ENCODE results near the gene CLDN9. TPM values are rescaled to one million over a fixed set of nuclear protein-coding genes. Genes with fewer than 3 reads are reported as not detected.
A peak's percentile ranks its signal among the peaks of the same experiment; 100 is the strongest.

The CLDN9 gene
- total and polyA plus RNA-seq, 9 of the 15 experiments (the other 6 are each of a cell fraction or from before 2014, with no cell fraction given) = 0.12 to 0.44 (median 0.22) TPM; not detected in 4

DNA sequence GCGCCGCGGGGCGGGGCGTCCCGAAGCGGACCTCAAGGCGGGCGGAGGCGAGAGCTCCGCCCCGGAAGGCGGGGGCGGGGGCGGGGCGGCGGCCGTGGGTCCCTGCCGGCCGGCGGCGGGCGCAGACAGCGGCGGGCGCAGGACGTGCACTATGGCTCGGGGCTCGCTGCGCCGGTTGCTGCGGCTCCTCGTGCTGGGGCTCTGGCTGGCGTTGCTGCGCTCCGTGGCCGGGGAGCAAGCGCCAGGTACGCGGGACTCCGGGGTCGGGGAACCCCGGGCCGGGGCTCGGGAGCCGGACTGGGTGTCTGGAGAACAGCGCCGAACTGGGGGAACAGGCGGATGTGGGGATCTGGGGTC lies 7.5 kb downstream of the CLDN9 start, which contains the start of gene TNFRSF12A (continued):
- TF ChIP-seq JUND (IDR thresholded peaks at IDR 0.05; ENCODE audit: borderline replicate concordance, low read depth, low read length) (no peak), JUND (tag; IDR thresholded peaks at IDR 0.05; ENCODE audit: borderline replicate concordance, low read depth, low read length) (no peak), TAF15 (IDR thresholded peaks at IDR 0.05; ENCODE audit: low read depth, low read length) (no peak), ZBTB17 (CRISPR knock-in tag; IDR thresholded peaks at IDR 0.05) (peak; percentile 46; the same call in 1 of the 2 replicates), PML (IDR thresholded peaks at IDR 0.05; ENCODE audit: low read length) (peak; percentile 34; the same call in 1 of the 2 replicates), ILK (tag; IDR thresholded peaks at IDR 0.05; ENCODE audit: borderline replicate concordance, low read depth) (no peak), SMAD1 (IDR thresholded peaks at IDR 0.05; ENCODE audit: low read depth, low read length, partially characterized antibody) (peak; percentile 87), CBFA2T3 (IDR thresholded peaks at IDR 0.05) (no peak), PHF21A (IDR thresholded peaks at IDR 0.05; ENCODE audit: borderline replicate concordance, low read depth) (no peak), MAZ (CRISPR knock-in tag; conservative IDR thresholded peaks at IDR 0.05 in 1 of 2, IDR thresholded peaks at IDR 0.05 in 1 of 2) (peak in 1 of 2 experiments; percentile 19; a peak in 1 of 4 replicates), SAFB (IDR thresholded peaks at IDR 0.05; ENCODE audit: borderline replicate concordance, low read depth, low read length) (no peak), SNRNP70 (optimal IDR thresholded peaks at IDR 0.05; ENCODE audit: low read depth, low read length) (no peak), CBX8 (IDR thresholded peaks at IDR 0.05; ENCODE audit: borderline replicate concordance, extremely low read depth, low read depth, low read length, poor library complexity, severe bottlenecking) (no peak), PRPF4 (IDR thresholded peaks at IDR 0.05; ENCODE audit: insufficient read depth, low read depth, low read length, poor library complexity, severe bottlenecking) (peak; percentile 47), ZNF124 (CRISPR knock-in tag; IDR thresholded peaks at IDR 0.05) (no peak), MCM3 (IDR thresholded peaks at IDR 0.05) (no peak), HMGN3 (IDR thresholded peaks at IDR 0.05; ENCODE audit: borderline replicate concordance, extremely low read depth, insufficient read length, low read depth, low read length) (no peak), ZNF146 (CRISPR knock-in tag; IDR thresholded peaks at IDR 0.05; ENCODE audit: unreplicated experiment) (peak; percentile 23), STAT6 (CRISPR knock-in tag; IDR thresholded peaks at IDR 0.05) (no peak), SAP30 (IDR thresholded peaks at IDR 0.05; ENCODE audit: borderline replicate concordance, insufficient read depth, low read depth, low read length, poor library complexity, severe bottlenecking) (peak; percentile 57)
- TF ChIP-seq, protein P1, sequence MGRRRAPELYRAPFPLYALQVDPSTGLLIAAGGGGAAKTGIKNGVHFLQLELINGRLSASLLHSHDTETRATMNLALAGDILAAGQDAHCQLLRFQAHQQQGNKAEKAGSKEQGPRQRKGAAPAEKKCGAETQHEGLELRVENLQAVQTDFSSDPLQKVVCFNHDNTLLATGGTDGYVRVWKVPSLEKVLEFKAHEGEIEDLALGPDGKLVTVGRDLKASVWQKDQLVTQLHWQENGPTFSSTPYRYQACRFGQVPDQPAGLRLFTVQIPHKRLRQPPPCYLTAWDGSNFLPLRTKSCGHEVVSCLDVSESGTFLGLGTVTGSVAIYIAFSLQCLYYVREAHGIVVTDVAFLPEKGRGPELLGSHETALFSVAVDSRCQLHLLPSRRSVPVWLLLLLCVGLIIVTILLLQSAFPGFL (CRISPR knock-in tag; IDR thresholded peaks at IDR 0.05) = no peak
- TF ChIP-seq, protein P2, sequence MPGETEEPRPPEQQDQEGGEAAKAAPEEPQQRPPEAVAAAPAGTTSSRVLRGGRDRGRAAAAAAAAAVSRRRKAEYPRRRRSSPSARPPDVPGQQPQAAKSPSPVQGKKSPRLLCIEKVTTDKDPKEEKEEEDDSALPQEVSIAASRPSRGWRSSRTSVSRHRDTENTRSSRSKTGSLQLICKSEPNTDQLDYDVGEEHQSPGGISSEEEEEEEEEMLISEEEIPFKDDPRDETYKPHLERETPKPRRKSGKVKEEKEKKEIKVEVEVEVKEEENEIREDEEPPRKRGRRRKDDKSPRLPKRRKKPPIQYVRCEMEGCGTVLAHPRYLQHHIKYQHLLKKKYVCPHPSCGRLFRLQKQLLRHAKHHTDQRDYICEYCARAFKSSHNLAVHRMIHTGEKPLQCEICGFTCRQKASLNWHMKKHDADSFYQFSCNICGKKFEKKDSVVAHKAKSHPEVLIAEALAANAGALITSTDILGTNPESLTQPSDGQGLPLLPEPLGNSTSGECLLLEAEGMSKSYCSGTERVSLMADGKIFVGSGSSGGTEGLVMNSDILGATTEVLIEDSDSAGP (CRISPR knock-in tag; IDR thresholded peaks at IDR 0.05) = no peak
